Stimulated activated CD4-positive, alpha-beta T cell treated with anti-CD3 and anti-CD28 coated beads, Interleukin-1b, Interleukin-23, amount 100 ng/mL, for 48 hours (primary cell): ENCODE measurements around the gene CCL16.
A peak's percentile ranks its signal among the peaks of the same experiment; 100 is the strongest.

Experiments
- DNase-seq: peaks from one replicate; pipeline ENCODE4 v3.0.0-alpha.2; 2020

The CCL16 gene

DNA sequence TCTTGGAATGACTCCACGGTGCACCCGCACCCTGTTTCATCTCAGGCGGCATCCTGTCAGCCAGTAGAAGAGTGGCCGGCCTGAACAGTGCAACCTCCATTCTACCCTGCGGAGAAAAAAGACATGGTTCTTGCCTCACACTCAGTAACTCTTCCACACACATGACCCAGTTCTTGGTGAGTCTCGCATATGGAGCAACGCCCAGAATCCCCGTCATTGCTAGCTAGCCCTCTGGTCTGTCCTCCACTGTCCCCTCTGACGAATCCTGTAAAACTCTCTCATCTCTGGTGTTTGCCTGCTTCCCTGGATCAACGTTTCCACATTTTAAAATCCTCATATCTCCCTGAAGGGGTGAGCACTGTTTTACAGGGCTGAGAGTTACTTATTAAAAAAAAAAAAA is 46.5 kb downstream of the CCL16 start:
- no peak for DNase-seq

- DNase-seq, result no peak
Observed at GRCh38 chr17:35932586-35932985, 48.7 kb downstream of the CCL16 start.

- no peak for DNase-seq
Observed at GRCh38 chr17:35931794-35932425, 49.4 kb downstream of the CCL16 start.

DNA sequence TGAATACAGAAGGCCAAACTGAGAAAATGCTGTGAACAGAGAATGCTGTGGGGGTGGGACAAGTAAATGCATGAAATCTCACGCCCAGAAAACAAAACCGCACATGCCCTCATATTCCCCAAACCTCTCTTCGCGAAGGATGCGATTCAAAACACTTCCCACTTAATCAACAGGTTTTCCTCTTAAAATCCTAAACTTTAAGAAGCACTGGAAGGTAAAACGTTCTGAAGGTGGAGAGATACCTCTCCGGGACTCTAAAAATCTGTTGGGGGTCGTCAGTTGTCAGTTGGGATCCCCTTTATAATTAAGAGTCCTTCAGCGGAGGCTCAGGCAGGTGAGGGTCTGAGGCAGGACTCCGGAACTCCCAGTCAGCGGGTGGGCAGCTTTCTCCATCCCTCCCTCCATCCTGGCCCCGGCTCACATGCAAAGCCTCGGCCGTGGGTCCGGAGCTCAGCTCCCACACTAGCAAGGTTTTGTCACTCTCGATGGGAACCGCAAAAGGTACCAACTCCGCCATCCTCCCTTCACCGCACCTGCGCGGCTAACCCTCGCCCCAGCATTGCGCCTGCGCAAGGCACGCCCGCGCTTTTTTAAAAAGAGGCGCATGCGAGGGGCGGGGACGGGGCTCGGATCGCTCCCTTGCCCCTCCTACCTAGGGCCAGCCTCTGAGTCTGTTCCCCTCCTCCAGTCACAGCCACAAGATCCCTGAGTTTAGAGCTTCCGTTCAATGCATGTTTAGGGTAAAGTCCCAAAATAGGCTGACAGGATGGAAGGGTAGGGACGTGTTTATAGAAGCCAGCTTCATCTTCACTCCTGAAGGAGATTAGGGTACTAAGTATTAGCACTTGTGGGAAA is 50.9 kb downstream of the CCL16 start, which contains the start of gene RDM1:
TSS of gene RDM1 (minus strand) at position 563 of the 855 bp plus-strand sequence. CDS start at position 517, 46 bp downstream.
- peak; percentile 90 for DNase-seq

- DNase-seq, result no peak
Observed at GRCh38 chr17:35927714-35928113, 53.6 kb downstream of the CCL16 start.
